ENCODE measurements around the gene DCLK1. TPM values are rescaled to one million over a fixed set of nuclear protein-coding genes. Genes with fewer than 3 reads are reported as not detected.
"Not testable (repeated sequence)": the region's sequence is repeated elsewhere in the genome, so short reads cannot be mapped to it uniquely, and the experiment has no call there.

Gene DCLK1
- total RNA-seq, 2 experiments from 2014 or later = not detected

DNA sequence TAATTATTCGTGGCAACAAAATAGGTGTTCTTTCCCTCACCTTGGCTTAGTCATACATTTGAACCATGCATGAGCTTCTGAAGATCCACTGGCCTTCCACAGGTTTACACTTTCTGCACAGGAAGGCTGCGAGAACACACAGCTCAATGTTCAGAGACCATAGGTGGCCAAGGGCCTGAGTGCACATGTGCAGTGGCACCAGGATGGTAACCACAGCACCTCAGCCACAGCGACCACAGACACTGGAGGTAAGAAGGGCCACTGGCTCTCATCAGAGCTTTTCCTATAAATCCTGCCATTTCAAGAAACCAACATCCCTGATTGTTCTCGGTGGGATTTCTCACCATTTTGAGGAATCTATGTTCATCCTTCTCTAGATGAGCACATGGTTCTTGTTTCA is 1.6 kb downstream of the DCLK1 start:
- Mint-ChIP-seq H3K36me3 (ENCODE audit: low read depth) (no peaks in the 10 kb centered on the region), H3K9me3 (ENCODE audit: insufficient read depth) (no peaks in the 10 kb centered on the region), H3K4me1 (ENCODE audit: low read depth) (no peaks in the 10 kb centered on the region), H3K27me3 (ENCODE audit: low read depth) (peaks cover 18% of the 10 kb centered on the region), H3K4me3 (no peak overlapping the region), H3K27ac (no peak overlapping the region)
- CTCF ChIA-PET = no interaction called here
- POLR2A ChIA-PET = no interaction called here
- no peak for DNase-seq
- no peak for ATAC-seq

DNA sequence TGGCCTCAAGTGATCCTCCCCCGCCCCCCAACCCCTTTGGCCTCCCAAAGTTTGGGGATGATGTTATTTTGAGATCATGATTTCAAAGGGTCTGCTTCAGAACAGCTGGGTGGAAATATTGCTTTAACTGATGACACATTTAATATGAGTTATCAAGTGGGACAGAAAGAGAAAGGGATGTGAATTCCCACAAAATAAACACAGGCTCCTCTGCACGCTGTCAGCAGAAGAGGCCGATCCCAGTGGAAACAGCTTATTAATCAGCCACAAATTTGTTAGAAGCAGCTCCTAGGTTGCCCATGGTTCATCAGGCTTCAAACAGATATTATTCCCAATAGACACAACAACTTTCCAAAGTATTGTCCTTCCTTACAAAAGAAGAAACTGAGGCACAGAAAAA is 4.7 kb downstream of the DCLK1 start:
- Mint-ChIP-seq H3K27ac (no peak overlapping the region), H3K36me3 (ENCODE audit: low read depth) (no peaks in the 10 kb centered on the region), H3K4me3 (no peak overlapping the region), H3K4me1 (ENCODE audit: low read depth) (no peaks in the 10 kb centered on the region), H3K27me3 (ENCODE audit: low read depth) (peaks cover 10% of the 10 kb centered on the region), H3K9me3 (ENCODE audit: insufficient read depth) (no peaks in the 10 kb centered on the region)
- DNase-seq = no peak
- ATAC-seq = no peak
- POLR2A ChIA-PET = no interaction called here
- CTCF ChIA-PET = no interaction called here

DNA sequence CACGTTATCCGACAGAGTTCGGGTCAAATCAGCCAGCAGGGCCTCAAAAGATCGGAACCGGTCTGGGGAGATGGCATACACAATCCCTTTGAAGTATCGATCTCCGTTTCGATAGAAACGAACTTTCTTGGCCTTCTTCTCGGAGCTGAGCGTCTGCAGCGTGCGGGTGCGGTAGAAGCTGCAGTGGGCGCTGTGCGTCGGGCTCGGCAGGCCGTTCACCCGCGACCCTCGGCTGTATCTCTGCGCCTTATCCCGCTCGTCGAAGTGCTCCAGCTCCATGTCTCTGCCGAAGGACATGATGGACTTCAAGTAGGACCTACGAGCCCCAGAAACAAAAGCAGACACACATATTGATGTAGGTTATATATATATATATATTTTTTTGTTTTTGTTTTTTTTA is 5.3 kb downstream of the DCLK1 start:
- CTCF ChIA-PET = no interaction called here
- Mint-ChIP-seq H3K27me3 (ENCODE audit: low read depth) (peaks cover 7% of the 10 kb centered on the region), H3K9me3 (ENCODE audit: insufficient read depth) (no peaks in the 10 kb centered on the region), H3K36me3 (ENCODE audit: low read depth) (no peaks in the 10 kb centered on the region), H3K27ac (no peak overlapping the region), H3K4me3 (no peak overlapping the region), H3K4me1 (ENCODE audit: low read depth) (no peaks in the 10 kb centered on the region)
- DNase-seq (no peak), ATAC-seq (no peak)
- POLR2A ChIA-PET = no interaction called here

DNA sequence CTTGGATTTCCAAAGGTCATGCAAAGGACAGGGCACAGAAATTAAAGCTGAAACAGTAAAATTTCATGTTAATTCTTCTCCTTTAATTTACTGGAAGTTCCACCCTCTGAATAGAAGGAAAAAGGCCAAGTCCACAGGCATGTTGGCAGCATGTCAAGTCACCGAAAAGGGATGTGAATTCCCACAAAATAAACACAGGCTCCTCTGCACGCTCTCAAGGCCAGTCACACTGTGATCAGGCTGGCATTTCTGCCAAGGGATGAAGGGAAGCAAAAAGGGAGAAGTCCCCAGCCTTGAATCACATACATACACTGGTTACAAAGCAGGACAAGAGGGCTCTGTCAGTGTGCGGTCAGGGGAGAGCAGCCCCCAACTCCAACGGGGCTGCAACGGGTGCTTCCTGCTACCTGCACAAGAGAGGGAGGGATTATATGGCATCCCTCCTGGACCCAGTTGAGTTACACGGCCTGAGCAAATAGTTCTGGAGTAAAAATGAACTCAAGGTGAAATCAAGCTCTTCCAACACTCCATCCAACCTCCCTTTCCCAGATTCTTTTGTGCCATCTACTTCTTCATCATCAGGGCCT is 6.9 kb downstream of the DCLK1 start:
- H3K36me3 Mint-ChIP-seq (ENCODE audit: low read depth) = no peaks in the 10 kb centered on the region
- no peak for ATAC-seq
- H3K9me3 Mint-ChIP-seq (ENCODE audit: insufficient read depth) = no peaks in the 10 kb centered on the region
- ChIA-PET CTCF (interaction anchor here (1.0 kb wide), 1 partner anchor 9 kb away, joined by 3 read pairs; no protein-coding TSS in a partner anchor), POLR2A (no interaction called here)
- no peak for DNase-seq
- H3K4me1 Mint-ChIP-seq (ENCODE audit: low read depth) = no peaks in the 10 kb centered on the region
- H3K4me3 Mint-ChIP-seq = no peak overlapping the region
- no peaks in the 10 kb centered on the region for H3K27me3 Mint-ChIP-seq (ENCODE audit: low read depth)
- no peak overlapping the region for H3K27ac Mint-ChIP-seq

DNA sequence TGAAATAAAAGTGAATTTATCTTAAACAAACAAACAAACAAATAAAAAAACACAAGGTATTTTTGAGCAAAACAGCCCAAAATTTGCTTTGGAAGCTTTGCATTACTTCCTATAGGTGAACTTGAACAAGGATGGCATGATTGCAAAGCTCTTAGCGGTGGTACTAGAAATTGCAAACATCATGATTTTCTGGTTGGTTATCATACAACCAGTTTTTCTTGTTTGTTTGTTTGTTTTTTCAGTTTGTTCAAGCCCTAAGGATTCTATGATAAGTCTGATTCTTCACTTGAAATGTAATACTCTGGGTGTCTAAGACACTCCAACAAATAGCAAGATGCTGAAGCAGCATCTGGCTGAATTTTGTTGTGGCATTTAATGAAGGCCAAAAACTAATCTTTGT is 15.9 kb downstream of the DCLK1 start:
- H3K4me3 Mint-ChIP-seq = no peak overlapping the region
- no peaks in the 10 kb centered on the region for H3K4me1 Mint-ChIP-seq (ENCODE audit: low read depth)
- H3K36me3 Mint-ChIP-seq (ENCODE audit: low read depth) = no peaks in the 10 kb centered on the region
- ChIA-PET CTCF (interaction anchor here (1.1 kb wide), 1 partner anchor 9 kb away, joined by 4 read pairs; no protein-coding TSS in a partner anchor), POLR2A (no interaction called here)
- ATAC-seq = no peak
- no peaks in the 10 kb centered on the region for H3K9me3 Mint-ChIP-seq (ENCODE audit: insufficient read depth)
- DNase-seq = no peak
- H3K27ac Mint-ChIP-seq = no peak overlapping the region
- H3K27me3 Mint-ChIP-seq (ENCODE audit: low read depth) = no peaks in the 10 kb centered on the region

DNA sequence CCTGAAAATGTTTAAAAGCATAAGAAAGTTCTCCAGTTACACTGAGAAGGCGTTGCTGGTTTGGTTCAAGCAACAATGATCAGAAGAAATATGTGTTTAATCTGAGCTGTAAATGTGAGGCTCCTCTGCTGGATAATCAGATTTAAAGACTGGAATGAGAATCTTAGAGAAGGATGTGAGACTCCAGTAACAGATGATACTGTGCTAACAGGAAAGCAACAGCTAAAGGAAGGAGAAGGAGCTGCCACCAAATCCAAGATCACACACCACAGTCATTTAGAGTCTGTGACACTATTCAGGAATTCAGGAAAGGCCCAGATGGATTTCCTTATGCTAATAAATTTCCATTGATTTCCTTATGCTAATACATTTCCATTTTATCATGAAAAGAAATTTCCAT is 16.9 kb downstream of the DCLK1 start:
- no peaks in the 10 kb centered on the region for H3K9me3 Mint-ChIP-seq (ENCODE audit: insufficient read depth)
- POLR2A ChIA-PET = no interaction called here
- CTCF ChIA-PET = no interaction called here
- H3K4me3 Mint-ChIP-seq = no peak overlapping the region
- no peaks in the 10 kb centered on the region for H3K4me1 Mint-ChIP-seq (ENCODE audit: low read depth)
- ATAC-seq (no peak), DNase-seq (no peak)
- no peaks in the 10 kb centered on the region for H3K27me3 Mint-ChIP-seq (ENCODE audit: low read depth)
- no peak overlapping the region for H3K27ac Mint-ChIP-seq
- no peaks in the 10 kb centered on the region for H3K36me3 Mint-ChIP-seq (ENCODE audit: low read depth)

DNA sequence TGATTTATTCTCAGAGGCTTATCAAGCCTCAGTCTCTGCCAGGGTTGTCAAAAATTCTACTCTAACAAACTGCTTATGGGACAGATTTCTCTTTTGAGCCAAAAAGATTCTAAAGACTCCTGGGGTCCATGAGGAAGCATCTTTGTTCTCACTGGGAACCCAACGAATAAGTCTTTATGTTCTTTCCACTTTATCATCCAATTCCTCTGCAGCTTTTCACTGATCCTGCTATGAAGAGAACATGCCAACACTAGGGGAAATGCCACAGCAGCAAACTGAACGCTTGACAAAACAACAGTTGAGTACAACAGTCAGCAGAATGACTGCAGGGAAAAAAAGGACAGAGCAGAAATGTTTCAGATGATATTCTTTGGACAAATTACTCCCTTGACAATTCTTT is 22.2 kb downstream of the DCLK1 start:
- CTCF ChIA-PET = no interaction called here
- H3K36me3 Mint-ChIP-seq (ENCODE audit: low read depth) = no peaks in the 10 kb centered on the region
- no peaks in the 10 kb centered on the region for H3K27me3 Mint-ChIP-seq (ENCODE audit: low read depth)
- no peak for ATAC-seq
- no peak overlapping the region for H3K27ac Mint-ChIP-seq
- no peak overlapping the region for H3K4me3 Mint-ChIP-seq
- H3K9me3 Mint-ChIP-seq (ENCODE audit: insufficient read depth) = no peaks in the 10 kb centered on the region
- H3K4me1 Mint-ChIP-seq (ENCODE audit: low read depth) = no peaks in the 10 kb centered on the region
- no peak for DNase-seq
- POLR2A ChIA-PET = no interaction called here

DNA sequence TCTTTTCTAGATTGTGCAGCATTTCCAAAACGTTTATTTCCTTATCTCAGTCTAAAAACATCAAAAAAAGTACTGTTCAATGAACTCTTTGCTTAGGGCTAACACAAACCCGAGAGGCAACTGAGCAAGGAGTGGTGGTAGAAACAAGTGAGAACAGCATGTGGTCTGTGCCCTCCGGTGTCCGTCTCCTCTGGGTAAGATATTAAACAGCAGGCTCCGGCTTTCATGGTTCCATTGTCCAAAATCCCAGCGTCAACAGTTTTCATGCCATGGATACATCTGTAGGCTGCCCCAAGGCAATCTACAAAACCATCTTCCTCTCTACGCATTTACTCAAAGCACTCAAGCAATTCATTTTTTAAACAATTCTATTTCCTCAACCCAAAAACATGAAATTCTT is 22.8 kb downstream of the DCLK1 start:
- Mint-ChIP-seq H3K9me3 (ENCODE audit: insufficient read depth) (no peaks in the 10 kb centered on the region), H3K4me3 (no peak overlapping the region), H3K27ac (no peak overlapping the region), H3K4me1 (ENCODE audit: low read depth) (no peaks in the 10 kb centered on the region), H3K27me3 (ENCODE audit: low read depth) (no peaks in the 10 kb centered on the region), H3K36me3 (ENCODE audit: low read depth) (no peaks in the 10 kb centered on the region)
- DNase-seq (no peak), ATAC-seq (no peak)
- ChIA-PET CTCF (no interaction called here), POLR2A (no interaction called here)

DNA sequence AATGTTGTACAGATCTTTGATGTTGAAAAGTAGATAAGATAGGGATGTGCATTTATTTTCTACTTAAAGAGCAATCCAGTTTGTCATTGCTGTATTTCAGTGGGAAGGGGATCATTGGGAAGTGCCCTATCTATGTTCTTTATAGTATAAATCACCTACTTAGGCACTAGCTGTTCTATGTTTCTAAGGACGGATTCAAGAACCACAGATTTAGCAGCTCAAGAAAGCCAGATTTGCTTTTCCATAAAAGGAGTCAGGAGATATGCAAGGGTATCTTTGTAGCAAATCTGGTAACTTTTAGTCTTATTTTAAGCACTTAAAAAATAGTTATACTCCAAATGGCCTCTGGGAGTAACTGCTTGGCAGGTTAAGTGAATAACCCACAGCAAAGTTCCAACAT is 23.7 kb downstream of the DCLK1 start:
- POLR2A ChIA-PET = no interaction called here
- H3K4me1 Mint-ChIP-seq (ENCODE audit: low read depth) = no peaks in the 10 kb centered on the region

DNA sequence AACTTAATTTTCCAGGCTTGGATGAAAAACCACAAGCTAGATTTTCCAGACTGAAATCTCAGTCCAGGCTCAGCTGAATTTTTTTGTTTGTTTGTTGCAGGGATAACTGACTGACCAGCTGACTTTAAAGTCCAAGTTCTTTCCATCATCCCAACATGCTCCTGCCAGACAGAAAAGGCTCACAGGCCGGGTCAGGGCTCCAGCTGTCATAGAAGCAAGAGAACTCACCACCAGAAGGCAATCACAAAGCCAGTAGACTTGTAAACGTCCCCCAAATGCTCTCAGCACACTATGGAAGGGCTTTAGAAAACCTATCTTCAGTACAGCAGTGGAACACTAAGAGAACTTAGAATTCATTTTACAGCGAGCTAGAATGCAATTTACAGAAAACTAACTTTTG is 25.5 kb downstream of the DCLK1 start:
- Mint-ChIP-seq H3K36me3 (ENCODE audit: low read depth) (no peaks in the 10 kb centered on the region), H3K4me1 (ENCODE audit: low read depth) (no peaks in the 10 kb centered on the region), H3K27me3 (ENCODE audit: low read depth) (no peaks in the 10 kb centered on the region), H3K9me3 (ENCODE audit: insufficient read depth) (no peaks in the 10 kb centered on the region), H3K4me3 (no peak overlapping the region), H3K27ac (no peak overlapping the region)
- ATAC-seq = no peak
- DNase-seq = no peak
- ChIA-PET CTCF (interaction anchor here (0.8 kb wide), 1 partner anchor 9 kb away, joined by 4 read pairs; no protein-coding TSS in a partner anchor), POLR2A (no interaction called here)

More for the DNA sequence above, 23.7 kb downstream of the DCLK1 start:
- Mint-ChIP-seq H3K36me3 (ENCODE audit: low read depth) (no peaks in the 10 kb centered on the region), H3K9me3 (ENCODE audit: insufficient read depth) (no peaks in the 10 kb centered on the region), H3K4me3 (no peak overlapping the region), H3K27me3 (ENCODE audit: low read depth) (no peaks in the 10 kb centered on the region), H3K27ac (no peak overlapping the region)
- DNase-seq (no peak), ATAC-seq (no peak)
- CTCF ChIA-PET = no interaction called here

DNA sequence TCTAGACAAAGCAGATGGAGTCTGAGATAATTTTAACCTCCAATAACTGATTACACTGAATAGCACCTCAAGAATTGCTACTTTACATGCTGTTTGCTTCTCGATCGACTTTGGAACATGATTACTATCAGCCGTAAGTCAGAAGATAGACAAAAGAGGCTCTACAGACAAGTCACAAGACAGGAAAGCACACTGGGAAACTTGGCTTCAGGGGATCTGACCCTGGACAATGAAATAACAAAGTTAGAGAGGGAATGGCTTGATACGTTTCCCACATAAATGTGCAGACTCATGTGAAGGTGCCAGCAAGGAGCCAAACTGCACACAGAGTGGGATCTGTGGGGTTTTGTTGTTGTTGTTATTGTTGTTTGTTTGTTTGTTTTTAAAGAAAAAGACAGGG is 28.5 kb downstream of the DCLK1 start:
- Mint-ChIP-seq H3K9me3 (ENCODE audit: insufficient read depth) (no peaks in the 10 kb centered on the region), H3K4me3 (no peak overlapping the region), H3K4me1 (ENCODE audit: low read depth) (no peaks in the 10 kb centered on the region), H3K36me3 (ENCODE audit: low read depth) (no peaks in the 10 kb centered on the region), H3K27me3 (ENCODE audit: low read depth) (no peaks in the 10 kb centered on the region), H3K27ac (no peak overlapping the region)
- CTCF ChIA-PET = no interaction called here
- POLR2A ChIA-PET = no interaction called here
- DNase-seq (no peak), ATAC-seq (no peak)

DNA sequence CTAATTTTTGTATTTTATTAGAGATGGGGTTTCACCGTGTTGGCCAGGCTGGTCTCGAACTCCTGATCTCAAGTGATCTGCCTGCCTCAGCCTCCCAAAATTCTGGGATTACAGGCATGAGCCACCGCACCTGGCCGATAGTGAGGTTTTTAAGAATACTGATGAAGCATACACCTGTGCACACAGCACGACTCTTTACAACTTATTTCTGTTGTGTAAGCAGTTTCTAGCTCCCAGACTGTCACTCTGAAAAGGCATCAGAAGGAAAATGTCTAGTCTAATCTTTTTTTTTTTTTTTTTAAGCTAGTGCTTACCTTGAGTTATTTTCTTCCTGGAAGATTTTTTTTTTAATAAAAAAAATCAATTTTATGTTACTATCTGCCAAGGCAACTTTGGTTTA is 29.3 kb downstream of the DCLK1 start:
- DNase-seq; CTCF ChIA-PET; H3K9me3 Mint-ChIP-seq (ENCODE audit: insufficient read depth); H3K27ac Mint-ChIP-seq; H3K36me3 Mint-ChIP-seq (ENCODE audit: low read depth); H3K27me3 Mint-ChIP-seq (ENCODE audit: low read depth); POLR2A ChIA-PET; H3K4me3 Mint-ChIP-seq; ATAC-seq; H3K4me1 Mint-ChIP-seq (ENCODE audit: low read depth): not testable (repeated sequence)

DNA sequence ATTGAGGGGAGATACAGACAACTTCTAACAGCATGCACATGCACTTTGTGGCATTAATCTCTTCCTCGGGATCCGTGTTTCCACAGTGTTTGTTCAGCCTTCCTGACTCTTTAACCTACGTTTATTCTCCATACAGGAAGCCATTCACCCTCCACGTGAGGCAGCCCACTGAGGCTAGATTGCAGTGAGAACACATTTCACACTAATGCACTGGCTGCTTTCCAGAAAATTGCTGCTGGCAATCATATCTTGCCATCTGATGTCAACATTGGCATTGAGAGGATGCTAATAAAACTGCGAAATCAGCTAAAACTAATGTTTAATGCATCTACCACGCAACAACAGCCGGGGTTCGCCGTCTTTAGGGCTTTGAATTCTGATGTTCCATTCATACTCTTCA is 30.0 kb downstream of the DCLK1 start:
- ChIA-PET POLR2A (no interaction called here), CTCF (no interaction called here)
- DNase-seq (no peak), ATAC-seq (no peak)
- no peaks in the 10 kb centered on the region for H3K9me3 Mint-ChIP-seq (ENCODE audit: insufficient read depth)
- H3K4me3 Mint-ChIP-seq = no peak overlapping the region
- H3K27me3 Mint-ChIP-seq (ENCODE audit: low read depth) = no peaks in the 10 kb centered on the region
- no peaks in the 10 kb centered on the region for H3K4me1 Mint-ChIP-seq (ENCODE audit: low read depth)
- H3K36me3 Mint-ChIP-seq (ENCODE audit: low read depth) = no peaks in the 10 kb centered on the region
- H3K27ac Mint-ChIP-seq = no peak overlapping the region
